C4-2B (cell line): ENCODE measurements around the gene KLHDC8A.

Experiments
- H3K27ac ChIP-seq: fragments of 450-650 bp; 2 replicates; pipeline ENCODE4 v1.5.1; 2017
- ZFX ChIP-seq: fragments of 450-650 bp; IDR thresholded peaks from 2 replicates; pipeline ENCODE4 v1.6.1; 2017
- TF ChIP-seq, protein P1 (sequence below): fragments of 450-650 bp; conservative IDR thresholded peaks from 2 replicates; pipeline ENCODE4 v1.5.1; 2017; ENCODE audit warnings: mild to moderate bottlenecking

Gene KLHDC8A

DNA sequence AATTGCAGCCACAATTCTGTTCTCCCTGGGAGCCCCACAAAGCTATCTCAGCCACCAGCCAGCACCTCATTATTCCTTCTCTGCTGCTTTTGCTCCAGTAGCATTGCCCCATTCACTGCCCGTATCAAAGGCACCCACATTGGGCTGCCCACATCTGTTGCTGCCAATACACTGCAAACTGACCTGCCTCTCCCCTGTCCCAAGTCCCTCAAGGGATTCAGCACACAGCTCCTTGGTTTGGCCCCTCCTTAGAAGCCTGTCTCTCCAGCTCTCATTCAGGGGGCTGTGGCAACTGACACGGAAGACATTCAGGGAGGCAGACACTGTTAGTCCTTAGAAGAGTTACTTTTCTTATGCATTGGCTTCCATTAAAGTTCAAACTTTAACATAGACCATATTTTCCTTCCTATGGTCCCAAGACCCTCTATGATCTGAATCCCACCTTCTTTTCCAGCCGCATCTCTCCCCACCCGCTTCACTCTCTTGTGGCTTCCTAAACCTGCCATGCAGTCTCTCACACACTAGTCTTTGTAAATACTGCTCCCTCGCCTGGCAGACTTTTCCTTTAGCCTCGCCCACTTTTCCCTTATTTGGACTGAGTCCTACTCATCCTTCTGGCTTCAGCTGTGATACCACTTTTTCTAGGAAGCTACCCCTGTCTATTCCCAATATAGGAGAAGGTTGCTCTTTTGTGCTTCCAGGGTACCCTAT lies 19.3 kb upstream of the KLHDC8A start:
- TF ChIP-seq ZFX, result no peak
- TF ChIP-seq, protein P1, sequence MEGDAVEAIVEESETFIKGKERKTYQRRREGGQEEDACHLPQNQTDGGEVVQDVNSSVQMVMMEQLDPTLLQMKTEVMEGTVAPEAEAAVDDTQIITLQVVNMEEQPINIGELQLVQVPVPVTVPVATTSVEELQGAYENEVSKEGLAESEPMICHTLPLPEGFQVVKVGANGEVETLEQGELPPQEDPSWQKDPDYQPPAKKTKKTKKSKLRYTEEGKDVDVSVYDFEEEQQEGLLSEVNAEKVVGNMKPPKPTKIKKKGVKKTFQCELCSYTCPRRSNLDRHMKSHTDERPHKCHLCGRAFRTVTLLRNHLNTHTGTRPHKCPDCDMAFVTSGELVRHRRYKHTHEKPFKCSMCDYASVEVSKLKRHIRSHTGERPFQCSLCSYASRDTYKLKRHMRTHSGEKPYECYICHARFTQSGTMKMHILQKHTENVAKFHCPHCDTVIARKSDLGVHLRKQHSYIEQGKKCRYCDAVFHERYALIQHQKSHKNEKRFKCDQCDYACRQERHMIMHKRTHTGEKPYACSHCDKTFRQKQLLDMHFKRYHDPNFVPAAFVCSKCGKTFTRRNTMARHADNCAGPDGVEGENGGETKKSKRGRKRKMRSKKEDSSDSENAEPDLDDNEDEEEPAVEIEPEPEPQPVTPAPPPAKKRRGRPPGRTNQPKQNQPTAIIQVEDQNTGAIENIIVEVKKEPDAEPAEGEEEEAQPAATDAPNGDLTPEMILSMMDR, result no peak
- H3K27ac ChIP-seq, result no peak overlapping the region

- TF ChIP-seq ZFX, result no peak
- TF ChIP-seq, protein P1, result no peak
- H3K27ac ChIP-seq, result peak overlapping the region; percentile 37; the same call in 1 of the 2 replicates
These were observed 17.7 kb upstream of the KLHDC8A start for GRCh38 chr1:205374210-205375078.

GRCh38 chr1:205373798-205374175 lies 17.1 kb upstream of the KLHDC8A start:
- peak overlapping the region; percentile 37; the same call in 1 of the 2 replicates for H3K27ac ChIP-seq
- TF ChIP-seq, protein P1, result no peak
- no peak for TF ChIP-seq ZFX

DNA sequence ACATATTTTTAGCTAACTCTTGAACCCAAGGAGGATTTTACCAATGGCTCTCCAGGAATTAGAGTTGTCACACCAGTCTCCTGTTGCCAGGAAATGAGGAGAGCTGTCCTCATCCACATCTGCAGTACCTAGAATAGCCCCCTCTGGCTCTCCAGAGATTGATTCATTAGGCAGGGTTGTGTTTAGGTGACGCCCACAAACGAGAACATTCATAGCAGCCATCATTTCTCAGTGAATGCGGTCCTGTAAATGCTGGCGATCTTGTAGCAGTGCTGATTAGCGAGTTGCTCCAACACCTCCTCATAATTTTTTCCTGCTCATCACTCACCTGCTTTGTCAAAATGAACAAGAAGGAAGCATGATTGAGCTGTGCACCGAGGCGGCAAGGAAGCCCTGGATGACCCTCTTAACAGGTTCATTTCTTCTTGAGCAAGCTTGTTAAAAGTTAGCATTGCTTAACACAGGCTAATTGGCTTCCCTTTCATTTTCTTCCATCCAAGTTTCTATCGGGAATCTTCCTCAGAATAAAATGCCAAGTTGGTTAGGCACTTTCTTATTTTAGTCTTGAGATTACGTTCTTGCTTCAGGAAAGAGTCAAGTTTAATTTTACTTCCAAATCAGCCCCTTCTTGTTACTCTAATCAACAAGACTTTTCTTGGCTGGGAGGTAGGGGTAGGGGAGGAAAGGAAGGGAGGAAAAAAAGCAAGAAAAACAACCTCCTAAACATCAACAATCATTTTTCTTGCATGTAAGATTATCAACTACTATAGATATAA lies 16.5 kb upstream of the KLHDC8A start:
- no peak overlapping the region for H3K27ac ChIP-seq
- no peak for TF ChIP-seq ZFX
- TF ChIP-seq, protein P1, result no peak

- TF ChIP-seq ZFX, result no peak
- TF ChIP-seq, protein P1, result no peak
- H3K27ac ChIP-seq, result peak overlapping the region; percentile 52
These were observed 15.3 kb upstream of the KLHDC8A start for GRCh38 chr1:205371871-205372660.

GRCh38 chr1:205370780-205371179 lies 14.1 kb upstream of the KLHDC8A start:
- TF ChIP-seq, protein P1, result no peak
- H3K27ac ChIP-seq, result peak overlapping the region; percentile 52; the same call in 1 of the 2 replicates
